GF-D8 (cell line): ENCODE results near the gene FOXN3.
"Not testable (repeated sequence)": the region's sequence is repeated elsewhere in the genome, so short reads cannot be mapped to it uniquely, and the experiment has no call there.

Source experiments
- DNase-seq: peaks from one replicate; lab custom pipeline; 2025; lab: John Stamatoyannopoulos, UW

FOXN3 gene

GRCh38 chr14:89228921-89229639 is 188.0 kb downstream of the FOXN3 start:
- DNase-seq: no peak

GRCh38 chr14:89227496-89227836 is 189.6 kb downstream of the FOXN3 start:
- no peak for DNase-seq

DNA sequence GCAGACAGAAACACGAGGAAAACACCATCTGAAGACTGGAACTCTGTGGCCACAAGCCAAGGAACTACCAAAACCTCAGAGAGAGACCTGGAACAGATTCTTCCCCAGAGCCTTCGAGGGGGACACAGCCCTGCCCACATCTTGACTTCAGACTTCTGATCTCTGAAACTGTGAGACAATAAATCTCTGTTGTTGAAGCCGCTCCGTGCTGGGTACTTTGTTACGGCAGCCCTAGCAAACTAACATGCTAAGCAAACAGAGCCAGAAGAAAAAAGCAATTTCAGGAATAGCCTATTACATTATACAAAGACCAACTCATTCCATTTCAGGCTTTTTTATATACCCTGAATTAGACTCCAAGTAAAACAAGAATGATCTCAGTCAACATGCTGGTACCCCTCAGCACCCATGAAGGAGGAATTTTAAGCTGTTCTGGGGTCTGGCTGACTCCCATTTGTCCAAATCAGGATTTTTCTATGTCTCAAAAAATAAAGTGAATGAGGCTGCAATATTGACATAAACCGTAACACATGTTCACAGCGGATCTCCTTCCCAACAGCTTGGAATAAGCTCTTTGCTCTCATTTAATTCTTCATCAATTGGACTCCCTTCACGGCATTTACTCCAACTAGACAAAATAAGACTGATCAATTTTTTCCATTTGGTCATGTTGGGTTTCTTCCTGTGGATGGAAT is 190.1 kb downstream of the FOXN3 start:
- no peak for DNase-seq

DNA sequence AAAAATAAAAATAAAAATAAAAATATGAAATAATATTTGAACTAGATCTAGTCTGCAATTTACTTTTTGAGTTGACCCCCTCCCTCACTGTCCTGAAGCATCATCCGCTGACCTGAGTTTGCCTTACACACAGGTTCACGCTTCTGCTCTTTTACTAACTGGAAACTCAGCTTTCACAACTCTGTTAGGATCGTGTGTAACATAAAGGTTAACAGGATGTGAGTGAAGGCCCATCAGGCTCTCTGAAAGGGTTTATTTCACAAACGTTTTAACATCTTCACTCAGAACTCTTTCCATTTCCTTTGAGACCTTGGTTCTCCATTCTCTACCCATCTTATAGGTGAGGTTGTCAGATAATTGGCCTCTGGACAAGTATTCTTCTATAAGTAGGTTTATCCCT is 191.4 kb downstream of the FOXN3 start:
- no peak for DNase-seq

GRCh38 chr14:89221109-89221810 is 195.8 kb downstream of the FOXN3 start:
- no peak for DNase-seq

DNA sequence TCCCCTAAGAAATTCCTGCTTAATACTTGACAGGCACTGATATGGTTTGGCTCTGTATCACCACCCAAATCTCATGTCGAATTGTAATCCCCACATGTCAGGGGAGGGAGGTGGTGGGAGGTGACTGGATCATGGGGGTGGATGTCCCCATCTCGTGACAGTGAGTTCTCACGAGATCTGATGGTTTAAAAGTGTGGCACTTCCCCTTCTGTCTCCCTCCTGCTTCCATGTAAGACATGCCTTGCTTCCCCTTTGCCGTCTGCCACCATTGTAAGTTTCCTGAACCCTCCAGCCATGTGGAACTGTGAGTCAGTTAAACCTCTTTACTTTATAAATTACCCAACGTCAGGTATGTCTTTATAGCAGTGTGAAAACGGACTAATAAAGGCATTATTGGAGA is 198.0 kb downstream of the FOXN3 start:
- no peak for DNase-seq

- no peak for DNase-seq
Measured at GRCh38 chr14:89217891-89218290, 199.1 kb downstream of the FOXN3 start.

DNA sequence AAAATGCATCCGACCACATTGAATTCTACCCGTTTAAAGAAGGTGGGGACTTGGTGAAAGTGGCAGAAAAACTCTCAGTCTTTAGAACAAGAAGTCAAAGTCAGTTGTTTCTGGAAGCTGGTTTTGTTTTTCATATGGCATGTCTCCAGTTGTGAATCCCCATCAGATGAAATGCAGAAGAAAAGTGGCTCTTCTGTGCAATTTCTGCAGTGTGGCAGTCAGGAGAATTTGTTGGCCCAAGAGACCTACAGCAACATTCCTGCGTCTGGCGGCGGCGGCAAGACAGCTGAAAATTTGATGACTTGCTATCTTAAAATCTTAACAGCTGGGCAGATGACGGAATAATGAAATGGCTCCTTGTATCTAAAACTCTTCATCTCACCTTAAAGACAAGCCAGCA is 201.5 kb downstream of the FOXN3 start:
- DNase-seq: no peak

DNA sequence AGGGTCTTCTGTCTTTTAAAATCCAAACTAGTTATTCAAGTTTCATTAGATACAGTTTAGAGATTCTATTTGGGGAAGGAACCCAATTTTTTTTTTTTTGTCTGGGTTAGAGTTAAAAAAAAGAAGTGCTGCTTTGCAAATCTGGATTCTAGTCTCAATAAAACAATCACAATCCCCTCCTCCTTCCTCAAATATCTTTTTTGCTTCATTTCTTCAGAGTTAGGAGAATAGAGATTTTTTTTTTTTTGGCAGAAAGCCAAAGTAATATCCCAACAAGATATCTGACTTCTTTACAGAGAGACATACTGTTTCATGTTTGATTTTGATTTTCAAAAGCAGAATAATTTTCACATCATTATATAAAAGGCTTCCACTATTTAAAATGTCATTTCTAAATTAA is 201.9 kb downstream of the FOXN3 start:
- no peak for DNase-seq

DNA sequence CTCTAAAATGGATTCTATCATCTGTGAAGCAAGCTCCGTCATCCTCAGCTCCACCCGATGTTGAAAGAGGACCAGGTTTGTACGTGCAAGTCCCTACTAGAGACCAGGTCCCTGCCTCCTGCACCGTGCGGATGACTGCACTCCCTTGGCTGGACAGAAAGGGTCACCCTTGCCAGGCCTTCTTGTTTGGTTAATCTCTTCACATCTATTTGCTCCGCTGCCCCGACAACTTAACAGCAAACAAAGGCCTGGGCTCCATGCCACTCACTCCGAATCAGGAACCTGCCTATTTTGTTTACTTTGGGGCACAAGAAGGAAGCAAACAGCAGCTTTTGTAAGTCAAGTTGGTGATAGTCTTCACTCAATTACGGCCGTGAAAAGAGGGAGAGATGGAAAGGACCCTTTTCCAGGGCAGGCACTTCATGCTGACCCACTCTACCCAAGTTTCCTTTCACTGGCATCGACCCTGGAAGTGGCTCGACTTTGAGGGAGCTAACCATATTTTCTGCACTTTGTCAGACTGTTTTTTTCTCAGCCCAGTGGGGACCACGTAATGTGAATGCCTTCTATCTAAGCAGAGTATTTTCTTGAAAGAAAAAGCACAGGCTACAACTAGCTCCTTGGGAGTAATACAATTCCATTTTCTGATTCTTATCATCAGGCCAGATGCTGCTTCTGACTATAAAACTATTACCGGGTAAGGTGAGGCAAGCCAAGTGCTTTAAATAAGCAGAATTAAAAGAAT is 202.6 kb downstream of the FOXN3 start:
- no peak for DNase-seq

GRCh38 chr14:89212386-89213235 is 204.4 kb downstream of the FOXN3 start:
- DNase-seq: no peak

DNA sequence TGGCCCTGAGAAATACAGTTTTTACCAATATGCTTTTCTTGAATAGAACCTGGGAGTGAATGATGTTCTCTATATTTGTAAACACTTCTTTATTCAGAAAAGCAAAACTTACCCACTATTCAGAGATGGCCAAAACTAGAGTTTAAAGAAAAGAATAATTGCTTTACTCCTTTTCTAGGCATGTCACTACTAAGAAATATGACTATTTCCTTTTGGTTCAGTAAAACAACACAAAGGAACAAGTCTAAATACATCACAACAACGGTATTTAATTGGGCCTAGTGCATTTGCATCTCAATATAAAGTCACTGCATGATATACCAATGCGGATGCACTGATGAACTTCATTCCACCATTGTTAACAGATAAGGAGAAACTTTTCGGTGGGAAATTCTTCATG is 207.5 kb downstream of the FOXN3 start:
- no peak for DNase-seq

- no peak for DNase-seq
Measured at GRCh38 chr14:89207925-89208328, 209.1 kb downstream of the FOXN3 start.

DNA sequence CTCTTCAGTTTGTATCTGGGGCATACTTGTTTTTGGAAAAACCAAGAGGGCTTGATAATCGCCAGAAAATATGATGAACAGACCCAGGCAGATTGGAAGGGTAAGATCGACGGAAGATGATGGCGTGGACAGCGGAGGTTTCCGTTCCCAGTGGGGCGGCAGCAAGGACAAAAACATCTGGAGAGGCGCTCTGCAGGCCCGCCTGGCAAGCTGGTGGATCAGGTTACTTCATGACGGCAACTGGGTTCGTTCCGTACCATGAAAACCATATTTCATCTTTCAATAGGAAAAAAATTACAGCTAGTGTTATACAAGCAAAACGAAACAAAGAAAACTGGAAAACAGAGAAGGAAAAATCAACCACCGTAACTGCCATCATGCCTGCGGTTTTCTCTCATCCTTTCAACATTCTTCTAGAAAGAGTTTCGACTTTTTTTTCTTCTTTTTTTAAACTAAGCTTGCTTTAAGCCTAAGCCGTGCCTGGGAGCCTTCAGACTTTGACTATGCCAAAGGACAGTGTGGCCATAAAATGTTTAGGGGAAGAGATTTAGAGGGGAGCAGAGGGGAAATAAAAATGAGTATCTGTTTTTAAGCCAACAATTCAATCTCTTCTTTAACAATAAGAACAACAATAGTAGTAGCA is 210.5 kb downstream of the FOXN3 start:
- no peak for DNase-seq

- DNase-seq: no peak
Measured at GRCh38 chr14:89205137-89205740, 211.8 kb downstream of the FOXN3 start.

- DNase-seq: no peak
Measured at GRCh38 chr14:89202413-89203190, 214.4 kb downstream of the FOXN3 start.

- DNase-seq: no peak
Measured at GRCh38 chr14:89201645-89202044, 215.4 kb downstream of the FOXN3 start.

- not testable (repeated sequence) for DNase-seq
Measured at GRCh38 chr14:89199357-89199756, 217.7 kb downstream of the FOXN3 start.

GRCh38 chr14:89198544-89199329 is 218.3 kb downstream of the FOXN3 start:
- no peak for DNase-seq
